ENCODE data around the gene PPP4R3A. TPM values are rescaled to one million over a fixed set of nuclear protein-coding genes. Genes with fewer than 3 reads are reported as not detected.

PPP4R3A gene
- total RNA-seq, 3 donors from 2014 or later, result 83.9 to 127 (median 98.6) TPM

- DNase-seq (ENCODE audit: low spot score in 2 of 2), result no peak
- no peaks in the 10 kb centered on the region for H3K36me3 ChIP-seq
- intact Hi-C loops (cut with DNase I; ENCODE audit: low total_unique reads), result no loop called here
Observed at GRCh38 chr14:91416744-91417119, 93.4 kb downstream of the PPP4R3A start.

GRCh38 chr14:91415794-91416743 is 94.0 kb downstream of the PPP4R3A start:
- peaks cover 4% of the 10 kb centered on the region in 2 donors for H3K4me1 ChIP-seq
- H3K9me3 ChIP-seq, result no peaks in the 10 kb centered on the region
- TF ChIP-seq POLR2AphosphoS5 (IDR thresholded peaks at IDR 0.05), result no peak
- no peak for TF ChIP-seq POLR2A (IDR thresholded peaks at IDR 0.05)
- TF ChIP-seq, protein P1, sequence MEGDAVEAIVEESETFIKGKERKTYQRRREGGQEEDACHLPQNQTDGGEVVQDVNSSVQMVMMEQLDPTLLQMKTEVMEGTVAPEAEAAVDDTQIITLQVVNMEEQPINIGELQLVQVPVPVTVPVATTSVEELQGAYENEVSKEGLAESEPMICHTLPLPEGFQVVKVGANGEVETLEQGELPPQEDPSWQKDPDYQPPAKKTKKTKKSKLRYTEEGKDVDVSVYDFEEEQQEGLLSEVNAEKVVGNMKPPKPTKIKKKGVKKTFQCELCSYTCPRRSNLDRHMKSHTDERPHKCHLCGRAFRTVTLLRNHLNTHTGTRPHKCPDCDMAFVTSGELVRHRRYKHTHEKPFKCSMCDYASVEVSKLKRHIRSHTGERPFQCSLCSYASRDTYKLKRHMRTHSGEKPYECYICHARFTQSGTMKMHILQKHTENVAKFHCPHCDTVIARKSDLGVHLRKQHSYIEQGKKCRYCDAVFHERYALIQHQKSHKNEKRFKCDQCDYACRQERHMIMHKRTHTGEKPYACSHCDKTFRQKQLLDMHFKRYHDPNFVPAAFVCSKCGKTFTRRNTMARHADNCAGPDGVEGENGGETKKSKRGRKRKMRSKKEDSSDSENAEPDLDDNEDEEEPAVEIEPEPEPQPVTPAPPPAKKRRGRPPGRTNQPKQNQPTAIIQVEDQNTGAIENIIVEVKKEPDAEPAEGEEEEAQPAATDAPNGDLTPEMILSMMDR (IDR thresholded peaks at IDR 0.05), result no peak
- H3K4me3 ChIP-seq, result peak overlapping the region; percentile 52 to 75 (median 61)
- no peaks in the 10 kb centered on the region for H3K36me3 ChIP-seq
- DNase-seq (ENCODE audit: low spot score in 2 of 2), result no peak
- no peaks in the 10 kb centered on the region for H3K27me3 ChIP-seq
- intact Hi-C loops (cut with DNase I; ENCODE audit: low total_unique reads), result no loop called here
- peak overlapping the region in 1 of 2 donors; percentile 6 for H3K27ac ChIP-seq

More at GRCh38 chr14:91416744-91417119, 93.4 kb downstream of the PPP4R3A start:
- Histone ChIP-seq H3K9me3 (no peaks in the 10 kb centered on the region), H3K4me3 (peak overlapping the region; percentile 52 to 75 (median 61)), H3K4me1 (peaks cover 4% of the 10 kb centered on the region in 2 donors), H3K27ac (peak overlapping the region in 1 of 2 donors; percentile 6), H3K27me3 (no peaks in the 10 kb centered on the region)
- TF ChIP-seq, protein P1 (IDR thresholded peaks at IDR 0.05), result no peak
- TF ChIP-seq POLR2AphosphoS5 (IDR thresholded peaks at IDR 0.05) (no peak), POLR2A (IDR thresholded peaks at IDR 0.05) (no peak)

GRCh38 chr14:91414475-91414833 is 95.7 kb downstream of the PPP4R3A start:
- intact Hi-C loops (cut with DNase I; ENCODE audit: low total_unique reads), result loop anchor here (1.0 to 5.0 kb wide), 2 partner anchors 10 to 847 kb away; no protein-coding TSS in a partner anchor
- Histone ChIP-seq H3K9me3 (no peaks in the 10 kb centered on the region), H3K27ac (peak overlapping the region in 1 of 2 donors; percentile 33), H3K36me3 (no peaks in the 10 kb centered on the region), H3K4me1 (peaks cover 4% of the 10 kb centered on the region in 2 donors), H3K27me3 (no peaks in the 10 kb centered on the region), H3K4me3 (no peak overlapping the region)
- no peak for TF ChIP-seq POLR2A (IDR thresholded peaks at IDR 0.05)
- no peak for TF ChIP-seq POLR2AphosphoS5 (IDR thresholded peaks at IDR 0.05)
- TF ChIP-seq, protein P1 (IDR thresholded peaks at IDR 0.05), result no peak
- DNase-seq (ENCODE audit: low spot score in 2 of 2), result no peak

DNA sequence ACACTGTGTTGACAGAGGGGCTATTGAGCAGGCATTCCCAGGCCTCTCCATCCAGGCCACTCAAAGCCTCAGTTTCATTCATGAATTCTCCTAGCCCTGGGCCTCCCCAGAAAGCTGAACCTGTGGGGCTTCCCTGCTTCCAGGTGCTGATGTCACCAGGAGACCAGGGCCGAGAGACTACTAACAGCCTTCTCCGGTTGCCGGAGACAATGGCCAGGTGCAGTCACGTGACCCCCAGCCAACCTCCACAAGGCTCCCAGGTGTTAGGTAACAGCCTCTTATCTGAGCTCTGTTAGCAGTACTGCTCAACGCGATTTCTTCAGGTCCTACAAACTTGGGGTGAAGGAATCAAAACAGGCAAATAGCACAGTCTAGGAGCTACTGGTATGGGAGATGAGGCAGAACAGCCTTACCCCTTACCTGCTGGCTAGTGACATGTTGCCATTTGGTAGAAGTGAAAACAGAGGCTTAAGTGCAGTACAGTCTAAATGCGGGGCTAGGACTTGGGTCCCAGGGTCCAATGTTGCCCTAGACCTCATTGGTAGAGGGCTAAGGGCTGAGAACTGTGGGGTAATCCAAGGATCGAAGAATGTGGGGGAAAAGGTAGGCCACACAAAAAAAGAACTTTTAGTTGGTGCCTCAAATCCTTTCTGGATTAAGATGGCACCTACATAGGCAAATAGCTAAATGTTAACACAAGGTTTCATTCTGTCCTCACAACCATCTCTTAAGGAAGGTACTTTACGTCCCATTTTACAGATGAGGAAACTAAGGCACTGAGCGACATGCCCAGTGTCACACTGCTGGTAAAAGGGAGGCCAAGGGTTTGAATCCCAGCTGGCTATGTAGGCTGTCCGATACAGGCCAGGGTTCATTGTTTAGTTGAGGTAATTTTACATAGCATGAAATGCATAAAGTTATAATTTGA is 96.3 kb downstream of the PPP4R3A start:
- no peak for TF ChIP-seq POLR2AphosphoS5 (IDR thresholded peaks at IDR 0.05)
- TF ChIP-seq POLR2A (IDR thresholded peaks at IDR 0.05), result no peak
- TF ChIP-seq, protein P1 (IDR thresholded peaks at IDR 0.05), result no peak
- DNase-seq (ENCODE audit: low spot score in 2 of 2), result peak in 1 of 2 donors; percentile 52
- Histone ChIP-seq H3K27me3 (no peaks in the 10 kb centered on the region), H3K36me3 (no peaks in the 10 kb centered on the region), H3K9me3 (no peaks in the 10 kb centered on the region), H3K4me3 (no peak overlapping the region), H3K4me1 (peaks cover 4% of the 10 kb centered on the region in 2 donors), H3K27ac (peak overlapping the region in 1 of 2 donors; percentile 45)
- intact Hi-C loops (cut with DNase I; ENCODE audit: low total_unique reads), result loop anchor here (1.0 to 5.0 kb wide), 2 partner anchors 10 to 847 kb away; no protein-coding TSS in a partner anchor

All from breast epithelium (tissue), 4 donors.